ENCODE data around the gene CYFIP2.

CYFIP2 gene

GRCh38 chr5:157306692-157307471 is 41.0 kb downstream of the CYFIP2 start:
- no peak for TF ChIP-seq CTCF (IDR thresholded peaks at IDR 0.05; ENCODE audit: borderline replicate concordance, insufficient read depth, low read depth, low read length)
- no peak overlapping the region for H3K4me3 ChIP-seq (ENCODE audit: low read depth, low read length)

GRCh38 chr5:157308836-157309465 is 43.0 kb downstream of the CYFIP2 start:
- H3K4me3 ChIP-seq (ENCODE audit: low read depth, low read length), result no peak overlapping the region
- TF ChIP-seq CTCF (IDR thresholded peaks at IDR 0.05; ENCODE audit: borderline replicate concordance, insufficient read depth, low read depth, low read length), result no peak

GRCh38 chr5:157309796-157310195 is 43.9 kb downstream of the CYFIP2 start:
- TF ChIP-seq CTCF (IDR thresholded peaks at IDR 0.05; ENCODE audit: borderline replicate concordance, insufficient read depth, low read depth, low read length), result no peak
- H3K4me3 ChIP-seq (ENCODE audit: low read depth, low read length), result no peak overlapping the region

GRCh38 chr5:157311595-157311994 is 45.7 kb downstream of the CYFIP2 start:
- no peak overlapping the region for H3K4me3 ChIP-seq (ENCODE audit: low read depth, low read length)
- TF ChIP-seq CTCF (IDR thresholded peaks at IDR 0.05; ENCODE audit: borderline replicate concordance, insufficient read depth, low read depth, low read length), result no peak

- no peak overlapping the region for H3K4me3 ChIP-seq (ENCODE audit: low read depth, low read length)
- TF ChIP-seq CTCF (IDR thresholded peaks at IDR 0.05; ENCODE audit: borderline replicate concordance, insufficient read depth, low read depth, low read length), result peak; percentile 70; the same call in 1 of the 2 replicates
These were observed 46.6 kb downstream of the CYFIP2 start for GRCh38 chr5:157312492-157312891.

GRCh38 chr5:157322581-157322980 is 56.7 kb downstream of the CYFIP2 start:
- H3K4me3 ChIP-seq (ENCODE audit: low read depth, low read length), result no peak overlapping the region
- TF ChIP-seq CTCF (IDR thresholded peaks at IDR 0.05; ENCODE audit: borderline replicate concordance, insufficient read depth, low read depth, low read length), result no peak
